Suprapubic skin (tissue), 3 donors: ENCODE data around the gene CABP4.

Source experiments
- EP300 ChIP-seq: sonication (generic); formaldehyde crosslinking; IDR thresholded peaks from one replicate; pipeline ENCODE4 v1.6.1; 2017; ENCODE audit warnings: antibody characterized with exemption
- POLR2A ChIP-seq, 2 donors: fragments of 450-650 bp; IDR thresholded peaks; one replicate each; pipeline ENCODE4 v1.6.1; 2017; ENCODE audit warnings: antibody characterized with exemption in 2 of 2, mild to moderate bottlenecking in 2 of 2, moderate library complexity in 2 of 2
- TF ChIP-seq, protein P1 (sequence below), 2 donors: fragments of 200-600 bp in 1 of 2; fragments of 450-650 bp in 1 of 2; sonication (generic) in 1 of 2; IDR thresholded peaks; one replicate each; pipeline ENCODE4 v1.5.1; 2016 to 2019; ENCODE audit warnings: antibody characterized with exemption in 2 of 2, mild to moderate bottlenecking in 1 of 2, moderate library complexity in 1 of 2

DNA sequence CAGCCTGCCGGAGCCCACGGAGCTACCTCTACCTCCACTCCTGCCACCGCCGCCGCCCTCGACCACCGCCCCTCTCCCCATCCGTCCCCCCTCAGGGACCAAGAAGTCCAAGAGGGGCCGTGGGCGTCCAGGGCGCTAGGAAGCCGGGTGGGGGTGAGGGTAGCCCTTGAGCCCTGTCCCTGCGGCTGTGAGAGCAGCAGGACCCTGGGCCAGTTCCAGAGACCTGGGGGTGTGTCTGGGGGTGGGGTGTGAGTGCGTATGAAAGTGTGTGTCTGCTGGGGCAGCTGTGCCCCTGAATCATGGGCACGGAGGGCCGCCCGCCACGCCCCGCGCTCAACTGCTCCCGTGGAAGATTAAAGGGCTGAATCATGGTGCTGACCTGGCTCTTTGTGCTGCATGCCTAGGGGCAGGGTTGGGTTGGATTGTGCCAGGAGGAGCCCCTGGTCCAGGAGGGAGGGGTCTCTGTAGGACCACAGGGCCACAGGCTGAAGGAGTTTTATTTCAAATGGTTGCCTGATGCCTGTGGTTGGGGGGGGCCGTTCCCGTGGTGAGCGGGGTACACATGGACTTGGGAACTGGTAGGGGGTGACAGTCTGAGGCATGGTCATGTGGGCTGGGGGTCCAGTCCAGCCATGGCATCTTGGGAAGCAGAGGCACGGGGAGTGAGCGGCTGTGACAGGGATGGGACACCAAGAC, 20.0 kb upstream of the CABP4 start:
- TF ChIP-seq, protein P1, sequence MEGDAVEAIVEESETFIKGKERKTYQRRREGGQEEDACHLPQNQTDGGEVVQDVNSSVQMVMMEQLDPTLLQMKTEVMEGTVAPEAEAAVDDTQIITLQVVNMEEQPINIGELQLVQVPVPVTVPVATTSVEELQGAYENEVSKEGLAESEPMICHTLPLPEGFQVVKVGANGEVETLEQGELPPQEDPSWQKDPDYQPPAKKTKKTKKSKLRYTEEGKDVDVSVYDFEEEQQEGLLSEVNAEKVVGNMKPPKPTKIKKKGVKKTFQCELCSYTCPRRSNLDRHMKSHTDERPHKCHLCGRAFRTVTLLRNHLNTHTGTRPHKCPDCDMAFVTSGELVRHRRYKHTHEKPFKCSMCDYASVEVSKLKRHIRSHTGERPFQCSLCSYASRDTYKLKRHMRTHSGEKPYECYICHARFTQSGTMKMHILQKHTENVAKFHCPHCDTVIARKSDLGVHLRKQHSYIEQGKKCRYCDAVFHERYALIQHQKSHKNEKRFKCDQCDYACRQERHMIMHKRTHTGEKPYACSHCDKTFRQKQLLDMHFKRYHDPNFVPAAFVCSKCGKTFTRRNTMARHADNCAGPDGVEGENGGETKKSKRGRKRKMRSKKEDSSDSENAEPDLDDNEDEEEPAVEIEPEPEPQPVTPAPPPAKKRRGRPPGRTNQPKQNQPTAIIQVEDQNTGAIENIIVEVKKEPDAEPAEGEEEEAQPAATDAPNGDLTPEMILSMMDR (IDR thresholded peaks at IDR 0.05), result no peak
- TF ChIP-seq POLR2A (IDR thresholded peaks at IDR 0.05) (no peak), EP300 (no peak)
